Measurements from ENCODE around the gene RANBP17.

DNA sequence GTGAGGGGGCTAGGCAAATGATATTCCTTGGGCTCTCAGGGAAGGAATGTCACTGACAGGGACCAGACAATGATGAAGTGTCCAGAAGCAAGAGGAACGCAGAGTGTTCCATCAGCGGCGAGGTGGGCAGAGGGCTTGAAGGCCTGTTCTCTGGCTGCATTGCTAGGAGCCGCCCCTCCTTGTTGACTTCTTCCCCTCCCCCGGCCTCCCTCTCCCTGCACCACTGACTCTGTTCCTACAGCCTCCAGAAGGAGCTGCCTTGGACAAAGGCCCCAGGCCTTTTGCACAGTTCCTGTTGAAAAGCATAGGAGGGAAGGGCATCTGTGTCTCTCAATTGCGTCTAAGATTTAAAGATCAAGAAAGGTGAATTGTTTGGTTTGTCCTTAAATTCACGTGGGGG, 459.6 kb downstream of the RANBP17 start:
- TF ChIP-seq CTCF (IDR thresholded peaks at IDR 0.05; ENCODE audit: low read depth, low read length, poor library complexity, severe bottlenecking), result no peak
- no peak for TF ChIP-seq EZH2phosphoT487 (IDR thresholded peaks at IDR 0.05; ENCODE audit: borderline replicate concordance, low read length)

Data from DOHH2 (cell line).